A673 (cell line): ENCODE measurements around the gene WT1. TPM values are rescaled to one million over a fixed set of nuclear protein-coding genes. Genes with fewer than 3 reads are reported as not detected.

Experiments
- BruUV-seq: library from RNA; stranded (reverse); fragments of 400-500 nt; replicated peaks from 2 replicates; lab custom pipeline; 2021; lab: Mats Ljungman, UMichigan
- CTCF ChIA-PET: fragments of 300-600 bp; sonication (Branson Sonifier 250); formaldehyde crosslinking; loops from one replicate; lab custom pipeline; 2022; ENCODE audit warnings: antibody characterized with exemption; lab: Charles Lee
- POLR2A ChIA-PET: fragments of 300-600 bp; sonication (Branson Sonifier 250); formaldehyde crosslinking; loops from one replicate; lab custom pipeline; 2022; ENCODE audit warnings: antibody characterized with exemption; ENCODE audit not compliant: low non-redundant PET; lab: Charles Lee
- DNase-seq: peaks from one replicate; pipeline ENCODE4 v3.0.0-alpha.2; 2015; ENCODE audit warnings: low spot score
- H3K27ac ChIP-seq: fragments of 200-600 bp; sonication (generic); 2 replicates; pipeline ENCODE4 v1.5.1; 2016; ENCODE audit warnings: mixed run types, low read depth, mild to moderate bottlenecking, mixed read lengths, antibody characterized with exemption, low read length; ENCODE audit not compliant: poor library complexity, severe bottlenecking
- H3K27me3 ChIP-seq: fragments of 200-600 bp; sonication (generic); replicated peaks from 2 replicates; pipeline ENCODE4 v1.6.1; 2017; ENCODE audit warnings: mixed run types, low read depth, mild to moderate bottlenecking, mixed read lengths, antibody characterized with exemption, low read length; ENCODE audit not compliant: insufficient read depth, poor library complexity
- H3K36me3 ChIP-seq: fragments of 200-600 bp; sonication (generic); 2 replicates; pipeline ENCODE4 v1.6.1; 2016; ENCODE audit warnings: mixed run types, mild to moderate bottlenecking, mixed read lengths, antibody characterized with exemption, low read length; ENCODE audit not compliant: insufficient read depth, poor library complexity, severe bottlenecking
- H3K4me1 ChIP-seq: fragments of 200-600 bp; sonication (generic); 2 replicates; pipeline ENCODE4 v1.6.1; 2017; ENCODE audit warnings: mixed run types, mild to moderate bottlenecking, mixed read lengths, antibody characterized with exemption, low read length; ENCODE audit not compliant: insufficient read depth, poor library complexity, severe bottlenecking
- H3K4me3 ChIP-seq: fragments of 200-600 bp; sonication (generic); 2 replicates; pipeline ENCODE4 v1.5.1; 2016; ENCODE audit warnings: low read depth, mixed run types, mild to moderate bottlenecking, mixed read lengths, low read length; ENCODE audit not compliant: poor library complexity, severe bottlenecking
- H3K9me3 ChIP-seq: fragments of 200-600 bp; sonication (generic); 2 replicates; pipeline ENCODE4 v1.6.1; 2016; ENCODE audit warnings: mixed run types, low read depth, mild to moderate bottlenecking, mixed read lengths, antibody characterized with exemption, low read length; ENCODE audit not compliant: poor library complexity, severe bottlenecking
- CTCF ChIP-seq: fragments of 300-800, 200-600 bp; sonication (generic); conservative IDR thresholded peaks from 2 replicates; pipeline ENCODE4 v1.5.1; 2017; ENCODE audit warnings: low read depth, mild to moderate bottlenecking, antibody characterized with exemption, low read length, moderate library complexity, mixed read lengths
- EZH2 ChIP-seq: fragments of 200-600 bp; sonication (generic); IDR thresholded peaks from 2 replicates; pipeline ENCODE4 v1.6.1; 2017; ENCODE audit warnings: borderline replicate concordance, low read depth, mild to moderate bottlenecking, mixed read lengths, antibody characterized with exemption, low read length; ENCODE audit not compliant: poor library complexity, severe bottlenecking
- intact Hi-C: fragments of 100-400 bp; cut with micrococcal nuclease; formaldehyde crosslinking; loops from one replicate; pipeline ENCODE4 v1.10.0; 2022; ENCODE audit not compliant: unreplicated experiment
- total RNA-seq: library from RNA; stranded (reverse); gene quantifications from 2 replicates; pipeline ENCODE4 v1.2.3, GENCODE V29; 2021

WT1 gene
- total RNA-seq, 1 experiment from 2014 or later, result 10.4 TPM

GRCh38 chr11:32436751-32437494 lies 1.6 kb upstream of the WT1 start:
- TF ChIP-seq EZH2 (peak; percentile 27), CTCF (no peak)
- POLR2A ChIA-PET, result no interaction called here
- H3K4me3 ChIP-seq, result peak overlapping the region; percentile 34
- CTCF ChIA-PET, result interaction anchor here (0.6 to 1.1 kb wide), 2 partner anchors 50 to 63 kb away, joined by 3 to 4 read pairs; no protein-coding TSS in a partner anchor
- no peak overlapping the region for H3K27ac ChIP-seq
- DNase-seq, result no peak
- no peaks in the 10 kb centered on the region for H3K36me3 ChIP-seq
- peaks cover 99% of the 10 kb centered on the region for H3K27me3 ChIP-seq
- intact Hi-C loops, result loop anchor here (5.0 kb wide), 1 partner anchor 50 kb away; no protein-coding TSS in a partner anchor
- BruUV-seq, result no TSS peak
- H3K4me1 ChIP-seq, result peaks cover 48% of the 10 kb centered on the region
- H3K9me3 ChIP-seq, result no peaks in the 10 kb centered on the region

- DNase-seq, result peak; percentile 72
- Histone ChIP-seq H3K27me3 (peaks cover 98% of the 10 kb centered on the region), H3K27ac (no peak overlapping the region), H3K36me3 (no peaks in the 10 kb centered on the region), H3K4me1 (peaks cover 48% of the 10 kb centered on the region), H3K9me3 (no peaks in the 10 kb centered on the region), H3K4me3 (peak overlapping the region; percentile 34)
- ChIA-PET CTCF (interaction anchor here (1.1 kb wide), 1 partner anchor 49 kb away, joined by 3 read pairs; no protein-coding TSS in a partner anchor), POLR2A (no interaction called here)
- intact Hi-C loops, result loop anchor here (2.0 to 5.0 kb wide), 2 partner anchors 49 to 113 kb away; no protein-coding TSS in a partner anchor
- no peak for TF ChIP-seq CTCF
- TF ChIP-seq EZH2, result peak; percentile 94
- no TSS peak for BruUV-seq
Measured at GRCh38 chr11:32435942-32436750, 807 bp upstream of the WT1 start.

GRCh38 chr11:32435152-32435480 lies 223 bp downstream of the WT1 start:
- Histone ChIP-seq H3K4me3 (peak overlapping the region; percentile 41), H3K4me1 (peaks cover 48% of the 10 kb centered on the region), H3K36me3 (no peaks in the 10 kb centered on the region), H3K27ac (no peak overlapping the region), H3K9me3 (no peaks in the 10 kb centered on the region), H3K27me3 (peaks cover 98% of the 10 kb centered on the region)
- ChIA-PET CTCF (no interaction called here), POLR2A (no interaction called here)
- no TSS peak for BruUV-seq
- peak; percentile 79 for DNase-seq
- intact Hi-C loops, result loop anchor here (2.0 to 5.0 kb wide), 2 partner anchors 48 to 112 kb away; no protein-coding TSS in a partner anchor
- TF ChIP-seq EZH2 (peak; percentile 17), CTCF (no peak)
